Muscle of leg (tissue), 11 donors: ENCODE results near the gene GRHL3. TPM values are rescaled to one million over a fixed set of nuclear protein-coding genes. Genes with fewer than 3 reads are reported as not detected.

Experiments used
- DNase-seq: peaks from one replicate; pipeline ENCODE4 v3.0.0; 2013
- H3K27ac ChIP-seq: one replicate; pipeline ENCODE4 v1.5.1; 2013; ENCODE audit warnings: mild to moderate bottlenecking, low read length, control low read depth
- H3K27me3 ChIP-seq: one replicate; pipeline ENCODE4 v1.6.1; 2013; ENCODE audit warnings: low read length; ENCODE audit not compliant: control insufficient read depth, insufficient read depth
- H3K36me3 ChIP-seq: one replicate; pipeline ENCODE4 v1.6.1; 2013; ENCODE audit warnings: low read length; ENCODE audit not compliant: control insufficient read depth, insufficient read depth
- H3K4me1 ChIP-seq: one replicate; pipeline ENCODE4 v1.6.1; 2013; ENCODE audit warnings: low read length; ENCODE audit not compliant: control insufficient read depth, insufficient read depth
- H3K4me3 ChIP-seq: one replicate; pipeline ENCODE4 v1.5.1; 2013; ENCODE audit warnings: low read length, control low read depth
- H3K9me3 ChIP-seq: replicated peaks from 2 replicates; pipeline ENCODE4 v1.6.1; 2013; ENCODE audit warnings: low read depth, low read length; ENCODE audit not compliant: control insufficient read depth
- WGBS: methylation state at CpG from one replicate; pipeline ENCODE4 v1.1.5; 2013; ENCODE audit warnings: missing lambda C conversion rate; ENCODE audit not compliant: insufficient coverage; 5-methylcytosine and 5-hydroxymethylcytosine counted together
- polyA plus RNA-seq, 8 donors: library from polyadenylated mRNA; unstranded; fragments of 120-200 nt; gene quantifications; one replicate each; pipeline versions ENCODE4 v1.2.1 to v1.2.3, GENCODE V29; 2013; ENCODE audit warnings: inconsistent platforms in 1 of 8, low replicate concordance in 1 of 8; ENCODE audit not compliant: insufficient read length in 8 of 8, insufficient read depth in 1 of 8
- total RNA-seq: library from RNA; stranded (reverse); fragments of 120-200 nt; gene quantifications from one replicate; pipeline ENCODE4 v1.2.4, GENCODE V29; 2013

Gene GRHL3
- total and polyA plus RNA-seq, 9 donors: 0.05 to 7.7 (median 0.10) TPM; not detected in 2

DNA sequence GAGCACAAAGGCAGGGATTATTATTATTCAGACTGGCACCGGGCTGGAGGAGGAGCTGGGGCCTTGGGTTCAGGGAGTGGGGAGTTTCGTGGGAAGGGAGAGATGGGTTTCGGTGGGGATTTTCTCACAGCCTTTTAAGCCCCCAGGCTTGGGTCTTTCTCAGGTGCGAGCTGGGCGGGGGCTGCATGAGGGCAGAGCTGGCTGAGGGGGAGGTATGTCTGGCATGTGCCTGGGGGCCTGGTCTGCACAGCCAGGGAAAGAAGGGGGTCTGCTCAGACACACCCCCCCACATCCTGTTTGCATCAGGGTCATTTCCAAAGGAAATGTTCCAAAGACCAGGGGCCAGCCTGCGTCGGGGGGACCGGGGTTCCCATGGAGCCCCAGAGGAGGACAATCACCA, 21.6 kb downstream of the GRHL3 start:
- 11% methylated on average over 4 of the region's 8 CpGs for WGBS
- no peaks in the 10 kb centered on the region for H3K36me3 ChIP-seq
- H3K27ac ChIP-seq: no peak overlapping the region
- peaks cover 7% of the 10 kb centered on the region for H3K4me1 ChIP-seq
- H3K9me3 ChIP-seq: no peaks in the 10 kb centered on the region
- H3K4me3 ChIP-seq: no peak overlapping the region
- peaks cover 2% of the 10 kb centered on the region for H3K27me3 ChIP-seq
- DNase-seq: no peak

DNA sequence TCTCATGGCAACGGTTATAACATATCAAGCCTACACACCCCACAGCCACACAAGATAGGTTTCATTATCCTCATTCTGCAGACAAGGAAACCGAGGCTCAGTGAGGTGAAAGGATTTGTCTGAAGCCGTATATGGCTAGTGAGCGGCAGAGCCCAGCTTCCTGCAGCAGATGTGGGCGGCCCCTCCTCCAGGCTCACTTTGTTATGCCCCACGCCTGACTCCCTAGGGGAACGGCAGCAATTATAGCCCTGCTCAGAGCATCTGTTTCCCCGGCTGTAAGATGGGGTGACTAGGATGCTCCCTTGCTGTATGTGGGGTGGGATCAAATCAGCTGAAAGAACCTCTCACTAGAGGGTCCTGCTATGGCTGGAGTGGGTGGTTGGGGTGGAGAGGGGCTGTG, 22.1 kb downstream of the GRHL3 start:
- H3K4me1 ChIP-seq: peaks cover 7% of the 10 kb centered on the region
- 20% methylated on average over 2 of the region's 8 CpGs for WGBS
- peaks cover 2% of the 10 kb centered on the region for H3K27me3 ChIP-seq
- H3K4me3 ChIP-seq: no peak overlapping the region
- no peak for DNase-seq
- no peak overlapping the region for H3K27ac ChIP-seq
- no peaks in the 10 kb centered on the region for H3K9me3 ChIP-seq
- no peaks in the 10 kb centered on the region for H3K36me3 ChIP-seq

DNA sequence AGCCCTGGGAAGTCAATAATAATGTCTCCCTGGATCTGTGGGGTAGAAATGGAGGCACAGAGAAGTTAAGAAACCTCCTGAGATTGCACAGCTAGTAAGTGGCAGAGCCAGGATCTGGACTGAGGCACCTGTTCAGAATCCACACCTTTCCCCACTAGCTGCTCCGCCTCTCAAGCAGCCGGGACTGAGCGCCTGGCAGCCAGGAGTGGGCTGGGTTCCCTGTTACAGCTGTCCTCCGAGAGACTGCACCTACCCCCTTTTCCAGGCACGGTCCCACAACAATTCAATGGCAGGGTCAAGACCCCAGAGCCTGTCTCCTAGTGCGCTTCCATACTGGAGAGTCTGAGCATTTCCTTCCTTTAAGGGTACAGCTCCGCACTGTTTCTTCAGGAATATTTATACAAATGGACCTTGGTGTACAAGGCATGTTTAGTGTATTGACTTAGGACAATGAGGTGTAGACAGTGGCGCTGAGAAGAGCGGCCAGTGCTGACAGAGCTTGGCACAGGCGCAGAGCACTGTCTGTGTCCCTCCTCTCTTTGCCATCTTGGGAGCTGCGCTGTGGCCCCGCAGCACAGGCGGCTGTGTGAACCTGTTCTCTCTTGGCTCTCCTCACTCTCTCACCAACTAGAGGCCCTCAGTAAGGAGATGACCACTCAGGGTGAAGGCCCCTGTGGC, 24.4 kb downstream of the GRHL3 start:
- H3K27ac ChIP-seq: no peak overlapping the region
- no peaks in the 10 kb centered on the region for H3K36me3 ChIP-seq
- H3K4me1 ChIP-seq: peaks cover 5% of the 10 kb centered on the region
- no peak overlapping the region for H3K4me3 ChIP-seq
- H3K27me3 ChIP-seq: peaks cover 7% of the 10 kb centered on the region
- H3K9me3 ChIP-seq: no peaks in the 10 kb centered on the region
- 61% methylated on average over 7 of the region's 13 CpGs for WGBS
- no peak for DNase-seq

DNA sequence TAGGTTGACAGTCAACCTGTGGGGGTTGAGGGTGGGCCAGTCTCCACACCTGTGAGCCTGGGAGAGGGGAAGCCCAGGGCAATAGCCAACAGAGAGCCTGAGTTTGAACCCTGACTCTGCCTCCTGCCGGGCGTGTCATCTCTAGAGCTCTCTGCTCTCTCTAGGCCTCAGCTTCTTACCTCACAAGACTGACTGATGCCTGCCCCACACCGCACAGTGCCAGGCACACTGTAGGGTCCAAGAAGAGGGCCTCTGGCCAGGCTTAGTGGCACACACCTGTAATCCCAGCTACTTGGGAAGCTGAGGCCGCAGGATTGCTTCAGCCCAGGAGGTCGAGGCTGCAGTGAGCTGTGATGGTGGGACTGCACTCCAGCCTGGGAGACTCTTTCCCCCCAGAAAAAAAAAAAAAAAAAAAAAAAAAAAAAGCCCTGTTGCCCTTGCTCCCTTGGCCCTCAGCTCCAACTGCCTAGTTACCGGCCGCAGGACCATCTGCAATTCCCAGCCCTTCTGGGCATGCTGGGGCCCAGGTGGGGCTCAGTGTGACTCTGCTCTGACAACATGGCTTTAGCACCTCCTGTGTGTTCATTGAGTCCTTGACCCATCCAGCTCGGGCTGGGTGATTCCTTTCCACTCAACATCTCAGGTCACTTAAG, 25.1 kb downstream of the GRHL3 start:
- DNase-seq: no peak
- 60% methylated on average over 2 of the region's 8 CpGs for WGBS
- H3K9me3 ChIP-seq: no peaks in the 10 kb centered on the region

DNA sequence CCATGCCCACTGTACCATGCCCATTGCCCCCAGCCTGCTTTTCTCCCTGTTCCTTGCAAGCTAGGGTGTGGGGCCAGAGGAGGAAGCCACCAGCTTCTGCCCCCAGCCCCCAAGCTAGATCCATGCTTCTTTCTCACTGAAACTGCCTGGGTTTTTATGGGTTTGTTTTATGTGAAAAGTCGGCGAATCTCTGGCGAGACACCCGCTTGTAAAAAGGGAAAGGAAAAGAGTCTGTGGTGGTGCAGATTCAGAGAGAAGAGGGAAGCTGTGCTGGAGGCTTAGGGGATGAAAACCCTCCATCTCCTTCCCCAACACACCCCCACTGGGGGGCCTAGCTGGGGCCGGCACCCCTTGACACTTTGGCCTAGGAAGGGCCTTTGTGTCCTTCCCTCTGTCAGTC, 26.2 kb downstream of the GRHL3 start:
- no CpG with 5 or more reads among the region's 5 CpGs for WGBS

More for the DNA sequence above, 25.1 kb downstream of the GRHL3 start:
- Histone ChIP-seq H3K4me1 (peaks cover 5% of the 10 kb centered on the region), H3K27me3 (peaks cover 7% of the 10 kb centered on the region), H3K36me3 (no peaks in the 10 kb centered on the region), H3K27ac (no peak overlapping the region), H3K4me3 (no peak overlapping the region)

DNA sequence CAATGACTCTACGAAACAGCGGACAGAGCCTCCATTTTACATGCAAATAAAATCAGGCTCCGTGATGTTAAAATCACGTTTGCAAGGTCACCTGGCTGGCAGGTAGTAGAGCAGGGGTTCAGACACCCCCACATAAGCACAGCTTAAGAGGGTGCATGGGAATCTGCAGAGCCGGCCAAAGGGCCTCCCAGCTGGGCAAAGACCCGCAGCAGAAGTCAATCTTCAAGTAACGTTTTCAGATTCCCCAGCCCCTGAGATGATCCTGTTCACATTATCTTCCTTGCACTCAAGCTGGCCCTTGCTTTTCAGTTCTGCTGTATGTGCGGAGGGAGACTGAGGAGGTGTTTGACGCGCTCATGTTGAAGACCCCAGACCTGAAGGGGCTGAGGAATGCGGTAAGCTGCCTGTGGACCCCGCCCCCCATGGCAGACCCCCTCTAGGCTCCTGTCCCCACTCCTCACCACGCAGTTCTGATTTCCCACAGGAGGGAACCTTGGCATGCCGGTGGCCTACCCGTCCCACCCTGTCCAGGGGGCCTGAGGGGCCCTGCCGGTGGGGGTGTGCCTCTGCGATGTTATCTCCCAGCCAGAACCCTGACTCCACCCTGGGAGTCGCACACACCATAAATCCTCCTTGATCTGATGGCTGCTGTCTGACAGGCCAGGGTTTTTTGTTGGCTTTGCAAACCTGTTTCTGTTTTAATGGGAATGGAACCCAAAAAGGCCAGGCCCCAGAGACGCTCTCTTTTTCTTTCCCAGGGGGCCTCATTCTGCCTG, 28.2 kb downstream of the GRHL3 start:
- no peaks in the 10 kb centered on the region for H3K9me3 ChIP-seq
- peaks cover 7% of the 10 kb centered on the region for H3K27me3 ChIP-seq
- no peaks in the 10 kb centered on the region for H3K4me1 ChIP-seq
- no peaks in the 10 kb centered on the region for H3K36me3 ChIP-seq
- H3K27ac ChIP-seq: no peak overlapping the region
- WGBS: 57% methylated on average over 8 of the region's 19 CpGs
- no peak overlapping the region for H3K4me3 ChIP-seq
- no peak for DNase-seq

More for the DNA sequence above, 26.2 kb downstream of the GRHL3 start:
- Histone ChIP-seq H3K9me3 (no peaks in the 10 kb centered on the region), H3K36me3 (no peaks in the 10 kb centered on the region), H3K27ac (no peak overlapping the region), H3K4me1 (peaks cover 5% of the 10 kb centered on the region), H3K27me3 (peaks cover 7% of the 10 kb centered on the region), H3K4me3 (no peak overlapping the region)
- DNase-seq: no peak

DNA sequence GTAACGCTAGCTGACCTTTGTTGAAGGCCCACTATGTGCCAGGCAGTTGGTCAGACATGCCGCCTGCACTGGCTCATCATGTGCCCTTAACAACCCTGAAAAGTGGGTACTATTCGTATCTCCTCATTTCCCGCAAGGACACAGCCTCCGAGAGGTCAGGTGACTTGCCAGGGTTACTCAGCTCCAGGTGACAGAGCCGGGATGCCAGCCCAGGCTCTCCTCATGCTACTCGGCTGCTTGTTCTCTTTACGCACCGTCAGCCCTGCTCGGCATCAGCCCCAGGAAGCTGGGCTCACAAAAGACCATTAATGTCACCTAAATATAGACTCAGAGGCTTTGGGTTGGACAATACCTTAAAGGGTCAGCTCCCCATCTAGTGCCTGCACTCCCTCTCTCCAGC, 29.0 kb downstream of the GRHL3 start:
- H3K27ac ChIP-seq: no peak overlapping the region
- DNase-seq: no peak
- no peaks in the 10 kb centered on the region for H3K9me3 ChIP-seq
- H3K4me1 ChIP-seq: no peaks in the 10 kb centered on the region
- no peaks in the 10 kb centered on the region for H3K36me3 ChIP-seq
- H3K27me3 ChIP-seq: peaks cover 5% of the 10 kb centered on the region
- H3K4me3 ChIP-seq: no peak overlapping the region
- 71% methylated on average over 7 of the region's 10 CpGs for WGBS

DNA sequence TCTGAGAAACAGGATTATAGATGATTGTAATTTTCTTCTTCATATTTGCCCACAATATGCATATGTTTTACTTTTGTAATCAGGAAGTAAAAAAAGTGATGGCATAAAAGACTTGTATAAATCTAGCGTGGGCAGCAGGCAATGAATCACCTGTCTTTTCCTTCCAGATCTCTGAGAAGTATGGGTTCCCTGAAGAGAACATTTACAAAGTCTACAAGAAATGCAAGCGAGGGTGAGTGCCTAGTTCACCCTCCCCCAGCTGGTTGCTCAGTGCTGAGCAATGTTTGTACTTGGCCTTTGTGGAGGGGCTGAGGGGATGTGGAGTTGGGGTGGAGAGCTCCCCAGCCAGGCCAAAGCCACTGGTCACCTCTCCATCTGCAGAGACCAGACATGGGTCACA, 30.7 kb downstream of the GRHL3 start:
- Histone ChIP-seq H3K27me3 (peaks cover 5% of the 10 kb centered on the region), H3K9me3 (no peaks in the 10 kb centered on the region), H3K36me3 (no peaks in the 10 kb centered on the region), H3K4me3 (no peak overlapping the region), H3K4me1 (no peaks in the 10 kb centered on the region), H3K27ac (no peak overlapping the region)
- no peak for DNase-seq
- WGBS: 60% methylated on average over 1 of the region's 2 CpGs

DNA sequence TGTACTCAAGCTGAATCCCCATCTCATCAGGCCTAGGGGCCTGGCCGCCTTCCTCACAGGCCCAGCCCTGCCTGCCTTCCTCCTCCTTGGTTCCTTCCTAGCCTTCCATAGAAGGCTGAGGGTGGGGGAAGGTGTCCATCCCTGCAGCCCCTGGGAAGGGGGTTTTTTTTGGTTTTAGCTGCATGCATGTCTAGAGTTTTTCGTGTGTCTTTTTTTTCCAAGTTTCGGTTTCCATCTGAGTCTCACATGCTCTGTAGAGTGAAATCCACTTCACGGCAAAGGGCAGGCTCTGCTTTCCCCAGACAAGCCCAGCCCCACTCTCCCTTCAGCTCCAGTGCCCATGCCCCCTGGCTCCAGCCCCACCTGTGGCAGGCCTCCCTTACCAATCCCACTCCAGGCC, 32.1 kb downstream of the GRHL3 start:
- Histone ChIP-seq H3K27ac (no peak overlapping the region), H3K27me3 (peaks cover 5% of the 10 kb centered on the region), H3K9me3 (no peaks in the 10 kb centered on the region), H3K36me3 (no peaks in the 10 kb centered on the region), H3K4me3 (no peak overlapping the region), H3K4me1 (no peaks in the 10 kb centered on the region)
- WGBS: 43% methylated on average over 1 of the region's 4 CpGs
- no peak for DNase-seq

DNA sequence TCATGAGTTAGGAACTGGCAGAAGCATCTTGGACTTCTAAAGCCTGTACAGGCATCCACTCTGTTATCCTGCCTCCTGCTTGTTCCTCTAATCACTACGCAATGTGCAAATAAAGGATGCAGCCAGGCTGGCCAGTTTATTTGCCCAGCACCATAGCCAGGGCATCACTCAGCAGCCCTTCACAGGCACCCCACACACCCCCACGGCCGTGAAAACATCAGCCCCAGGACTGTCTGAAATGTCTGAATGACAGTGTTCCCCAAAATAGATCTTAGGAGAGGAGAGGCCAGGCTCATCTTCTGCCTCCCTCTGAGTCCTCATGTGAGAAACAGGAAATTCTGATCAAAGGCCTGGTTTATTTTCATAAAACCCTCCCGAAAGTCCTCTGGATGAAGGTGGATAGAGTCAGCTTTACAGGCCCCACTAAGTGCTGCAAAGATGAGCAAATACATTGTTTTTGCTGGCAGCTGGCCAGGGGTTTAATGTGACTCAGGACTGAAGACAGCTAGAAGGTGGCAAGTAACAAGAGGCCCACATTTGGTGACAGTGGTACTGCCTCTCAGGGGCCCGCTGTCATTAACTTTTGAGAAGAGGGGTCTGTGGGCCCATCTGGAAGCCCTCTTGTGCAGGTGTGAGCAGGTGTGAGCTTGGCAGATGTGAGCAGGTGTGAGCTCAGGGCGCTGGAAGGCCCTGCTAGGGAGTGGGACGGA, 32.9 kb downstream of the GRHL3 start:
- no peaks in the 10 kb centered on the region for H3K9me3 ChIP-seq
- peaks cover 5% of the 10 kb centered on the region for H3K27me3 ChIP-seq
- no peak overlapping the region for H3K4me3 ChIP-seq
- no peak for DNase-seq
- 65% methylated on average over 4 of the region's 7 CpGs for WGBS
- no peaks in the 10 kb centered on the region for H3K4me1 ChIP-seq
- H3K36me3 ChIP-seq: no peaks in the 10 kb centered on the region
- no peak overlapping the region for H3K27ac ChIP-seq
